C4-2B (cell line): Measurements from ENCODE around the gene GNL2.

Experiments
- ZFX ChIP-seq: fragments of 450-650 bp; IDR thresholded peaks from 2 replicates; pipeline ENCODE4 v1.6.1; 2017
- TF ChIP-seq, protein P1 (sequence below): fragments of 450-650 bp; conservative IDR thresholded peaks from 2 replicates; pipeline ENCODE4 v1.5.1; 2017; ENCODE audit warnings: mild to moderate bottlenecking

GRCh38 chr1:37557402-37557801, 38.3 kb downstream of the GNL2 start:
- TF ChIP-seq, protein P1, sequence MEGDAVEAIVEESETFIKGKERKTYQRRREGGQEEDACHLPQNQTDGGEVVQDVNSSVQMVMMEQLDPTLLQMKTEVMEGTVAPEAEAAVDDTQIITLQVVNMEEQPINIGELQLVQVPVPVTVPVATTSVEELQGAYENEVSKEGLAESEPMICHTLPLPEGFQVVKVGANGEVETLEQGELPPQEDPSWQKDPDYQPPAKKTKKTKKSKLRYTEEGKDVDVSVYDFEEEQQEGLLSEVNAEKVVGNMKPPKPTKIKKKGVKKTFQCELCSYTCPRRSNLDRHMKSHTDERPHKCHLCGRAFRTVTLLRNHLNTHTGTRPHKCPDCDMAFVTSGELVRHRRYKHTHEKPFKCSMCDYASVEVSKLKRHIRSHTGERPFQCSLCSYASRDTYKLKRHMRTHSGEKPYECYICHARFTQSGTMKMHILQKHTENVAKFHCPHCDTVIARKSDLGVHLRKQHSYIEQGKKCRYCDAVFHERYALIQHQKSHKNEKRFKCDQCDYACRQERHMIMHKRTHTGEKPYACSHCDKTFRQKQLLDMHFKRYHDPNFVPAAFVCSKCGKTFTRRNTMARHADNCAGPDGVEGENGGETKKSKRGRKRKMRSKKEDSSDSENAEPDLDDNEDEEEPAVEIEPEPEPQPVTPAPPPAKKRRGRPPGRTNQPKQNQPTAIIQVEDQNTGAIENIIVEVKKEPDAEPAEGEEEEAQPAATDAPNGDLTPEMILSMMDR: no peak
- no peak for TF ChIP-seq ZFX
